CD4-positive, alpha-beta T cell treated with Interleukin-21 for 1 hour (primary cell): ENCODE results near the gene TF.

Source experiments
- DNase-seq: peaks from one replicate; pipeline ENCODE4 v3.0.0-alpha.2; 2020

The TF gene

GRCh38 chr3:133820889-133821675 lies 74.9 kb downstream of the TF start:
- DNase-seq: no peak

- no peak for DNase-seq
These were observed 75.8 kb downstream of the TF start for GRCh38 chr3:133821767-133822638.

- DNase-seq: no peak
These were observed 78.8 kb downstream of the TF start for GRCh38 chr3:133824961-133825485.

- DNase-seq: no peak
These were observed 80.0 kb downstream of the TF start for GRCh38 chr3:133825969-133826727.

DNA sequence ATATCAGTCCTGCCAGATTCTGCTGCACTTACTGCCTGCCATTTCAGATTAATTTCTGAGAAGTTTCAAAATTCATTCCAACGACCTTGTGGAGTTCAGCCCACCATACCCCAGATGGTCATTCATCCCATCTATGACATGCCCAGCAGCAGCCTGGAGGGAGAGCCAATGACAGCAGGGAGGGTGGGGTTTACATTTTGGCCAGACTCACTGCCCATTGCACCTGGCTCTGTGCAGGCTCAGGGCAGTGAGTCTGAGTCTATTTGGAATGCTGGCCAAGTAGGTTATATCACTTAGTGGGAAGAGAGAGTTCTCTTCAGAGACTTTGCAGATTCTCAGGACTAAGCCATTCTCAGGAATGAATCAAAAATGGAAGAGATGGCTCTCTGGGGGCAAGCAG lies 80.9 kb downstream of the TF start:
- DNase-seq: no peak

- DNase-seq: no peak
These were observed 81.5 kb downstream of the TF start for GRCh38 chr3:133827684-133828083.

DNA sequence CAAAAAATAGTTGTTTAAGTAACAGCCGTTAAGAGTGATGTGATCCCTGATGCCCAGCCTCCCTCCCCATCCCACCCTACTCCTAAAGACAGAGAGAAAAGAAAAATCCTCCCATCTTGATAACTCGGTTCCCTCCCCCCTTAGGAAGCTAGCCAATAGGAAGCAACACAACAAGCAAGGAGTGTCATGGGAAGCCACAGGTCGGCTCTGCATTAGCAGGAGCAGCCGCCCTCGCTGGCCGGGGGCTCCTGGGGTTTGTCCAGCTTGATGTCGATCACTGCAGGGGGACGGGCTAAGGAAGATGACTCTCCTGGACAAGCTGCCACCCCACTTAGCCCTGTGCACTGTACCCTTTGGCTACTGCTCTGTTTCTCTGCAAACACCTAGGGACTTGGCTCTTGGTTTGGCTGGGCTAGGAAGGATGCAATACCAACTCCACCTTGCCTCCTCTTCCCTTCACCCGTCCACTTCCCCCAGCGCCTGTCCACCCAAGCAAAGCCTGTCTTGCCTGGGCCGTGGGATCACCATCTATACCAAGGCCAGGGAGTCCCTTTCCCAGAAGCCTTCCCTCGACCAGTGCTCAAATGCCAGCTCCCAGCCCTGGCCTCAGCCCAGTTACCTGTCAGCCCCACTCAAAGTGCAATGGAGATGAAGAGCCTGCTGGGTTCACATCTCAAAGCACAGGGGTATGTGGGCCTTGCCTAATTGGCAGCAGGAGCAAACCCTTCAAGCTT lies 82.5 kb downstream of the TF start:
- DNase-seq: no peak

- DNase-seq: no peak
These were observed 83.1 kb downstream of the TF start for GRCh38 chr3:133829310-133829707.

- DNase-seq: no peak
These were observed 83.9 kb downstream of the TF start for GRCh38 chr3:133830071-133830470.

DNA sequence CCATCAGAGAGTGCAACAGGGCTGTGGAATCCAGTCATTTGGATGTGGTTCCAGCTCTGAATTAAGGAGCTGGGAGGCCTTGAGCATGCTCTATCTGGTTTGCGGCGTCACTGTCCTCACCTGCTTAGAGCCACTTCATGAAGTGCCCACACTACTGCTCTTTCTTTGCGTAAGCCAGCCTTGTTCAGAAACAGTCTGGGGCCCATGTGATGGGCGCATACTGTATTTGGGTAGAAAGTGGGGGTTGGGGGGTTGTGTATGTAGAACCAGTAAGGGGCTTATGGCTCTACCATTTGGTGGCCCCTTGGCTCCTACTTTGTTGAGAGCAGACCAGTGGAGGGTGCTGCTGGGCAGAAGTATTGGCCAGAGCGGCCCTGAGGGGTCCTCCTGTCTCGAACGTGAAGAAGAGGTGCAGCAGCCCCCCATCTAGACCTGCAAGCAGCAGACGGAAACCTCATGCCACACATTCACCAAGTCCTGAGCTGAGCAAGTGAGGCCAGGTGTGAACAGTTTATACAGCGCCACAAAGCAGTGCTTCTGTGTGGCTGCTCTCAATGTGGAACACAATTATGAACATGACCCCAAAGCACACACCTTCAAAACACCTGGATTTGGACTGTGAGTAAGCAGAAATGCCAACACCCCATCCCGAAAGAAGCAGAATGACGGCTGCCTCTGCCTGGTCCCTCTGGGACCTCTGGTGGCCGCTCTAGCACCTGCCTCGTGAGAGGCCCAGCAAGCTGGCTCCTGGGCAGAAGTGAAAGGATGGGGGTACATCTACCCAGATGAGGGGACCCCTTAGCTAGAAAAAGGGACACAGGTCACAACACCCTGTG lies 86.0 kb downstream of the TF start:
- DNase-seq: no peak

DNA sequence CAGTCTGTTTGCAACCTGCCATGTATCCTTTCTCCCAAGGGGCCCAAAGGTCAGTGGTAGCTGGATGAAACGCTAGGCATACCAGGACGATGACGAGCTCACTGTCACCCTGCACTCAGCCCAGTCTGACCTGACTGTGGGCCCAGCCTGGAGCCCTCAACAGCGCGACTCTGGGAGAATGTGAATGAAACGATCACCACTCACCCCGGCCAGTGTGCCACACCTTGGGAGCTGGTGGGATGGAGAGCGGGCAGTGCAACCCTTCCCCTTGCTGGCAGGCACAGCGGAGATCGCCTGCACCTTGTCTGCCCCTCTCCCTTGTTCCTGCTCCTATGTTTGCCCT lies 86.6 kb downstream of the TF start:
- no peak for DNase-seq

GRCh38 chr3:133833267-133833666 lies 87.1 kb downstream of the TF start:
- no peak for DNase-seq

- DNase-seq: no peak
These were observed 87.9 kb downstream of the TF start for GRCh38 chr3:133833880-133834620.

DNA sequence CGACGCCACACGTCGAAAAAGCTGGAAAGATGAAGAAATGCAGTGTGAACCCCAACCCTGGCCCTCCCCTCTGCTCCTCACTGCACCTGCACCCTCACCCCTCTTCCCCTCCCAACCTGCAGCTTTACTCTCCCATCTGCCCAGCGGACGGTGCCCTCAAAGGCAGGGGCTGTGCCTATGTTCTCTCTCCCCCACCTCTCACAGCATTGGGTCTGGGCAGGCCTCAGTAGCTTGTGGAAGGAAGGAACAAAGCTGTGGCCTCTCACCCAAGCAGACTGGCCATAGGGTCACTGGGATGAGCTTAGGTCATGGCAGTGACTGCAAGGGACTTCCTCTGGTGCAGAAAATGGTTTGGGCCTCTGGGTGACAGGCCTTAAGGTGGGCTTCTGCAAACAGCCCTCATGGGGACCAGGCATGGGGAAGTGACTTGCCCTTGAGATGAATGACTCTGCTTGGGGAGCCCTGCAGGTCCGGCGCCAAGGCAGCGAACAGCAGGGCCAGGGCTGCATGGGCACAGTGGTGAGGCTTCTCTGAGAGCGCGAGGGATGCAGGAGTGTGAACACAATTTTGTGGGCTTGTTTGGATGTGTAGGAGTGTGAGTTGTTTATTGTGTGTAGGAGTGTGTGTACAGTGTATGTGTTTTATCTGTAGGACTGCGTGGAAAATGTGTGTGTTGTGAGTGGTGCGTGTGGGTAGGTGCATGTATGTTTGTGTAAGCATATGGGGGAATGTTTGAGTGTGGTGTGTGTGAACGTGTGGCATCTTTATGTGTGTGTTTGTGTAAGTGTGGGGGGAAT lies 88.6 kb downstream of the TF start:
- no peak for DNase-seq

GRCh38 chr3:133835418-133835743 lies 89.2 kb downstream of the TF start:
- no peak for DNase-seq

- no peak for DNase-seq
These were observed 89.8 kb downstream of the TF start for GRCh38 chr3:133835961-133836360.

- no peak for DNase-seq
These were observed 90.4 kb downstream of the TF start for GRCh38 chr3:133836497-133837158.

DNA sequence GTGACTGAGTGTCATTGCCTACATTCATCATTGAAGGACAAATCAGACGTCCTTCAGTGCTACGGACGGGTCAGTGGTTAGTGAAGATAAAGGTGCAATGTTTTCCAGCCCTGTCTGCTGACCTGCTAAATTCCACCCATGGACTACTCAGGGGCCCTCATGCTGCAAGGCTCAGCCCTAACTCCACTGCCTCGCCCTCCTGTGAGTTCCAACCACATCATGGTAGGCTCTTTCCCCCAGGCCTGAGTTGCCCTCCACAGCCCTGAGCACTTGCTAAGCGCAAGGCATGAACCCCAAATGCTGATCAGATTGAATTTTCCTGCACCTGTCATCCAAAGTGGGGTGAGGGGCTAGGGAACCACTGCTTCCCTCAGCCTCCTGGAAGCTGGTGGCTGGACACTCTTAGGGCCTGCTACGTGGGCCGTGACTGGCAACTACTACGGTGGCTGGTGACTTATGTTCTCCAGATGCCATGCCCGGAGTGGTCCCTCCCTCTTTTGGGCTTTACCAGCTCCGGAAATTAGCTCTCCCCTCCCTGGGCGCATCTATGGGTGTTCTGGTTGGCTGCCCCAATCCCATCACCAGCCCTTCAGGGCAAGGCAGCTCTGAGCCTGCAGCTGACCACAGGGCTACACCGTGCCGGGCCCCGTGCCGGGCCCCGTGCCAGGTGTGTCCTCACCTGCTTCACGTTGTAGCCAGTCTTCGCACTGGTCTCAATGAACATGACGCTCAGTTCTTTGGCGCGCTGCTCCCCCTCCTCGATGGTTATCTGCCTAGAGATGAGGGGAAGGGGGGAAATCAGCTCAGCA lies 91.5 kb downstream of the TF start:
- DNase-seq: no peak

GRCh38 chr3:133838296-133838789 lies 92.2 kb downstream of the TF start:
- no peak for DNase-seq
